Measurements from ENCODE around the gene KCTD13.
"Not testable (repeated sequence)": the region's sequence is repeated elsewhere in the genome, so short reads cannot be mapped to it uniquely, and the experiment has no call there.

KCTD13 gene

GRCh38 chr16:29877266-29877961 is 48.6 kb downstream of the KCTD13 start:
- peak; percentile 67 for DNase-seq

- DNase-seq: no peak
These were observed 49.3 kb downstream of the KCTD13 start for GRCh38 chr16:29876594-29877249.

GRCh38 chr16:29876217-29876593 is 49.8 kb downstream of the KCTD13 start:
- DNase-seq: no peak

- DNase-seq: no peak
These were observed 50.8 kb downstream of the KCTD13 start for GRCh38 chr16:29875206-29875605.

- no peak for DNase-seq
These were observed 52.7 kb downstream of the KCTD13 start for GRCh38 chr16:29873319-29873718.

GRCh38 chr16:29871822-29872546 is 54.0 kb downstream of the KCTD13 start:
- no peak for DNase-seq

- not testable (repeated sequence) for DNase-seq
These were observed 57.0 kb downstream of the KCTD13 start for GRCh38 chr16:29869067-29869466.

GRCh38 chr16:29868396-29869009 is 57.5 kb downstream of the KCTD13 start:
- no peak for DNase-seq

- no peak for DNase-seq
These were observed 61.8 kb downstream of the KCTD13 start for GRCh38 chr16:29864205-29864604.

- DNase-seq: no peak
These were observed 62.4 kb downstream of the KCTD13 start for GRCh38 chr16:29863669-29863984.

- peak; percentile 94 for DNase-seq
These were observed 63.0 kb downstream of the KCTD13 start, which contains the start of gene CDIPT for GRCh38 chr16:29862884-29863668. Gene CDIPT (minus strand): TSS chr16:29863226. CDS start chr16:29862857, 369 bp downstream.

GRCh38 chr16:29862383-29862883 is 63.6 kb downstream of the KCTD13 start:
- DNase-seq: no peak

GRCh38 chr16:29860218-29860617 is 65.8 kb downstream of the KCTD13 start:
- DNase-seq: no peak

- DNase-seq: no peak
These were observed 67.1 kb downstream of the KCTD13 start for GRCh38 chr16:29858974-29859373.

GRCh38 chr16:29858149-29858849 is 67.7 kb downstream of the KCTD13 start:
- no peak for DNase-seq

- no peak for DNase-seq
These were observed 68.8 kb downstream of the KCTD13 start for GRCh38 chr16:29857133-29857760.

All from CD4-positive, alpha-beta T cell treated with Interferon gamma for 1 hour (primary cell).